ENCODE data around the gene SUPT4H1. TPM values are rescaled to one million over a fixed set of nuclear protein-coding genes. Genes with fewer than 3 reads are reported as not detected.

SUPT4H1 gene
- polyA plus RNA-seq, 1 donor (not counting 4 experiments of a cell fraction or from before 2014, with no cell fraction given): 206 TPM

DNA sequence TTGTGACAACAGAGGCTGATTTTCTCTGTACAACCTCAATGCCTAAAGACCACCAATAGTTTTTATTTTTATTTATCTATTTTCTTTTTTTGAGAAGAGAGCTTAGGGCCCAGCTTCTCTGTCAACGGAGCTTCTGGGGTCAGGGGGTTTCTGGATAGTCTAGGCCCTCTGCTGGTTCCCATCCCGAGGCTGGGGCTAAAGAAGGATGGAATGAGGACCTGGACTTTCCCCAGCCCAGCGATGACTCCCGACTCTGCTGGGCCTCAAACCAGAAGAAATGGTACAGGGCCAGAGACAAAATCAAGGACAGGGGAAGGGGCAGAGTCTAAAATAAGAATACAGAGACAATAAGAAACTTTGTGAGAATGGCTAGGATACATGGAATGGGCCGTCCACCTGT, 17.7 kb downstream of the SUPT4H1 start:
- H3K9ac ChIP-seq (ENCODE audit: control insufficient read depth, extremely low read depth, insufficient read depth, low read length): no peak overlapping the region
- H3K27ac ChIP-seq (ENCODE audit: control insufficient read depth, insufficient read depth, low read length): no peak overlapping the region
- no peaks in the 10 kb centered on the region for H4K20me1 ChIP-seq (ENCODE audit: control insufficient read depth, extremely low read depth, insufficient read depth, low read length)
- DNase-seq (ENCODE audit: low read depth, low spot score) (no peak), FAIRE-seq (no peak)
- H3K9me3 ChIP-seq (ENCODE audit: control insufficient read depth, low read depth, low read length): no peaks in the 10 kb centered on the region
- no peak for TF ChIP-seq EZH2 (IDR thresholded peaks at IDR 0.05; ENCODE audit: low read length)
- TF ChIP-seq, protein P1, sequence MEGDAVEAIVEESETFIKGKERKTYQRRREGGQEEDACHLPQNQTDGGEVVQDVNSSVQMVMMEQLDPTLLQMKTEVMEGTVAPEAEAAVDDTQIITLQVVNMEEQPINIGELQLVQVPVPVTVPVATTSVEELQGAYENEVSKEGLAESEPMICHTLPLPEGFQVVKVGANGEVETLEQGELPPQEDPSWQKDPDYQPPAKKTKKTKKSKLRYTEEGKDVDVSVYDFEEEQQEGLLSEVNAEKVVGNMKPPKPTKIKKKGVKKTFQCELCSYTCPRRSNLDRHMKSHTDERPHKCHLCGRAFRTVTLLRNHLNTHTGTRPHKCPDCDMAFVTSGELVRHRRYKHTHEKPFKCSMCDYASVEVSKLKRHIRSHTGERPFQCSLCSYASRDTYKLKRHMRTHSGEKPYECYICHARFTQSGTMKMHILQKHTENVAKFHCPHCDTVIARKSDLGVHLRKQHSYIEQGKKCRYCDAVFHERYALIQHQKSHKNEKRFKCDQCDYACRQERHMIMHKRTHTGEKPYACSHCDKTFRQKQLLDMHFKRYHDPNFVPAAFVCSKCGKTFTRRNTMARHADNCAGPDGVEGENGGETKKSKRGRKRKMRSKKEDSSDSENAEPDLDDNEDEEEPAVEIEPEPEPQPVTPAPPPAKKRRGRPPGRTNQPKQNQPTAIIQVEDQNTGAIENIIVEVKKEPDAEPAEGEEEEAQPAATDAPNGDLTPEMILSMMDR (optimal IDR thresholded peaks at IDR 0.05 in 1 of 3, IDR thresholded peaks at IDR 0.05 in 1 of 3, conservative IDR thresholded peaks at IDR 0.05 in 1 of 3; ENCODE audit: extremely low read depth in 1 of 3, insufficient read depth in 2 of 3, low read length in 3 of 3): no peak
- no peaks in the 10 kb centered on the region for H3K9me1 ChIP-seq (ENCODE audit: control insufficient read depth, extremely low read depth, insufficient read depth, low read length)
- no peaks in the 10 kb centered on the region for H3K79me2 ChIP-seq (ENCODE audit: control insufficient read depth, insufficient read depth, low read length)
- H3K4me3 ChIP-seq (ENCODE audit: control insufficient read depth in 2 of 3, extremely low read depth in 1 of 3, insufficient read depth in 2 of 3, low read depth in 1 of 3, low read length in 3 of 3): no peak overlapping the region
- H3K27me3 ChIP-seq (ENCODE audit: control insufficient read depth, extremely low read depth, insufficient read depth, low read length): no peaks in the 10 kb centered on the region
- H3K4me2 ChIP-seq (ENCODE audit: control insufficient read depth, extremely low read depth, insufficient read depth, low read depth, low read length): no peak overlapping the region
- H2AFZ ChIP-seq (ENCODE audit: control insufficient read depth, low read length): no peak overlapping the region
- H3K4me1 ChIP-seq (ENCODE audit: control insufficient read depth, extremely low read depth, insufficient read depth, low read length): peaks cover 18% of the 10 kb centered on the region
- dilution Hi-C loops (cut with MboI; ENCODE audit: extremely low pct_ligation_motif_present, low sequenced_read_pairs): no loop called here
- H3K36me3 ChIP-seq (ENCODE audit: control insufficient read depth in 2 of 2, extremely low read depth in 1 of 2, insufficient read depth in 2 of 2, low read length in 2 of 2): no peaks in the 10 kb centered on the region

DNA sequence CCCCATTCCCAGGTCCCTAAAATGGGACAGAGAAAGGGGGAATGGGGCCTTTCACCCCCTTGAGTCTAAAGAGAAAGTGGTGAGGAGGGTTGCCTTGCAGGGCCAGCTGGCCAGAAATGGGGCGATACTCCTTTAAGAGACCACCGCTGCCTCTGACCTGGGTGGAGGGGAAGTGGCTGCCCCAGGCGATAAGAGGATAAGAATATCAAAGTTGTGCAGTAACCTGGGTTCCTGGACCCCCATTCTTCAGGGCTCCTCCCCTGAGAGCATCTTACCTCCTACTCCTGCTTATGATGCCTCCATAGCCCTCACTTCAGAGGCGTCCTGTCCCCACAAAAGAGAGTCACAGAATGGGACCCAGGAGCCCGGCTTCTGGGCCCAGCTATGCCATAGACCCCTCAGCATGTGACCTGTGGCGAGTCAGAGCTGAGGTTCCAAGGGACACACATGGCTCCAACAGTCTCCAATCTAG, 18.2 kb downstream of the SUPT4H1 start:
- Histone ChIP-seq H3K4me2 (ENCODE audit: control insufficient read depth, extremely low read depth, insufficient read depth, low read depth, low read length) (no peak overlapping the region), H2AFZ (ENCODE audit: control insufficient read depth, low read length) (no peak overlapping the region), H4K20me1 (ENCODE audit: control insufficient read depth, extremely low read depth, insufficient read depth, low read length) (no peaks in the 10 kb centered on the region), H3K36me3 (ENCODE audit: control insufficient read depth in 2 of 2, extremely low read depth in 1 of 2, insufficient read depth in 2 of 2, low read length in 2 of 2) (no peaks in the 10 kb centered on the region), H3K4me3 (ENCODE audit: control insufficient read depth in 2 of 3, extremely low read depth in 1 of 3, insufficient read depth in 2 of 3, low read depth in 1 of 3, low read length in 3 of 3) (no peak overlapping the region), H3K9ac (ENCODE audit: control insufficient read depth, extremely low read depth, insufficient read depth, low read length) (no peak overlapping the region), H3K9me3 (ENCODE audit: control insufficient read depth, low read depth, low read length) (no peaks in the 10 kb centered on the region), H3K9me1 (ENCODE audit: control insufficient read depth, extremely low read depth, insufficient read depth, low read length) (no peaks in the 10 kb centered on the region), H3K79me2 (ENCODE audit: control insufficient read depth, insufficient read depth, low read length) (no peaks in the 10 kb centered on the region), H3K4me1 (ENCODE audit: control insufficient read depth, extremely low read depth, insufficient read depth, low read length) (peaks cover 16% of the 10 kb centered on the region), H3K27ac (ENCODE audit: control insufficient read depth, insufficient read depth, low read length) (no peak overlapping the region), H3K27me3 (ENCODE audit: control insufficient read depth, extremely low read depth, insufficient read depth, low read length) (peaks cover 3% of the 10 kb centered on the region)
- dilution Hi-C loops (cut with MboI; ENCODE audit: extremely low pct_ligation_motif_present, low sequenced_read_pairs): no loop called here
- FAIRE-seq (no peak), DNase-seq (ENCODE audit: low read depth, low spot score) (no peak)
- no peak for TF ChIP-seq EZH2 (IDR thresholded peaks at IDR 0.05; ENCODE audit: low read length)
- TF ChIP-seq, protein P1 (optimal IDR thresholded peaks at IDR 0.05 in 1 of 3, IDR thresholded peaks at IDR 0.05 in 1 of 3, conservative IDR thresholded peaks at IDR 0.05 in 1 of 3; ENCODE audit: extremely low read depth in 1 of 3, insufficient read depth in 2 of 3, low read length in 3 of 3): no peak
